ENCODE measurements around the gene ING1. TPM values are rescaled to one million over a fixed set of nuclear protein-coding genes. Genes with fewer than 3 reads are reported as not detected.
"Not testable (repeated sequence)": the region's sequence is repeated elsewhere in the genome, so short reads cannot be mapped to it uniquely, and the experiment has no call there.

Gene ING1
- total RNA-seq, 2 donors from 2014 or later: 7.0 to 9.5 TPM

DNA sequence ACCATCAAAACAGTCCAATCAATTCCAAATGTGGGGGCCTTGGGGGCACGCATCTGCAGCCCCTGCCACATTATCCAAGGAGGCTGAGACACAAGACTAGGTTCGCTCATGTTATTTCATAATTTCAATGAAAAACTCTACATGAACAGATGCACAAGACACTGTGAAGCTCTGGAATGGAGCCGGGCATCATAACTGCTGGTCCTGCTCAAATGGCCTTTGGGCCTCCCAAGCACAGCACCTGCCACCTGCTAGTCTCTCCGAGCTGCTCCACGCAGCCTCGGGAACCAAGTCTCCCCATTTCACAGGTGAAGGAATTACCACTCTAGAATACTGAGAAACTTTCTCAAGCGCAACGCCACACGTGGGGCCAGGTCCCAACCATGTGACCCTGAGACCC lies 24.5 kb upstream of the ING1 start:
- DNase-seq (ENCODE audit: low spot score): no peak
- intact Hi-C loops (cut with DNase I): loop anchor here in 1 of 2 donors (1.0 kb wide), 1 partner anchor 30 kb away; no protein-coding TSS in a partner anchor

DNA sequence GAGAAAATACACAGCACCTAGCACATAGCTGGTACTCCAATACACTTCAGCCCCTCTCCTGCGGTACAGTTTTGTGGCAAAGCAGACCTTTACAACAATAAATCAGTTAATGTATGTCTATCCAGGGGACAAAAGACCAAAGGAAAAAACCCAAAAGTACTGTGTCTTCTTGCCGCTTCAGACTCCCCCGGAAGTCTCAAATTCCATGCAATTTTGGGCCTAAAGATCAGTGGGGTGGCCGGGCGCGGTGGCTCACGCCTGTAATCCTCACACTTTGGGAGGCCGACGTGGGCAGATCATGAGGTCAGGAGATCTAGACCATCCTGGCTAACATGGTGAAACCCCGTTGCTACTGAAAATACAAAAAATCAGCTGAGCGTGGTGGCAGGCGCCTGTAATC lies 23.8 kb upstream of the ING1 start:
- no peak for DNase-seq (ENCODE audit: low spot score)
- intact Hi-C loops (cut with DNase I): loop anchor here in 1 of 2 donors (1.0 kb wide), 1 partner anchor 30 kb away; no protein-coding TSS in a partner anchor

DNA sequence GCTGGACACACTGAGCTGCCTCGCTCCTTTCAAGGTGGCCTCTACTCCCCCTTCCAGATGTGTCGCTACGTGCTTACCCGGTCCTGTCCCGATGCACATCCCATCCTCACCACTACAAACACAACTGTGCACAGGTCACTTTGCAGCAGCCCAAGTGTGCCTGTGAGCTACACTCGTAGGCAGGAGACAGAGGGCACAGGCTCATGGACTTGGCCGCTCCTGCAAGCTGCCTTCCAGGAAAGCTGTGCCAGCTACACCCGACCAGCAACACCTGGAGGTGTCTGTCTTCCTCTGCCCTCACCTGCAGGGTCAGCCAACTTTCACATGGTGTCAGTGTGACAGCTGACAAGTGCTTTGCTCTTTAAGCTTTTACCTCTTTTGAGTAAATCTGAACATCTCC lies 23.0 kb upstream of the ING1 start:
- no peak for DNase-seq (ENCODE audit: low spot score)
- intact Hi-C loops (cut with DNase I): no loop called here

DNA sequence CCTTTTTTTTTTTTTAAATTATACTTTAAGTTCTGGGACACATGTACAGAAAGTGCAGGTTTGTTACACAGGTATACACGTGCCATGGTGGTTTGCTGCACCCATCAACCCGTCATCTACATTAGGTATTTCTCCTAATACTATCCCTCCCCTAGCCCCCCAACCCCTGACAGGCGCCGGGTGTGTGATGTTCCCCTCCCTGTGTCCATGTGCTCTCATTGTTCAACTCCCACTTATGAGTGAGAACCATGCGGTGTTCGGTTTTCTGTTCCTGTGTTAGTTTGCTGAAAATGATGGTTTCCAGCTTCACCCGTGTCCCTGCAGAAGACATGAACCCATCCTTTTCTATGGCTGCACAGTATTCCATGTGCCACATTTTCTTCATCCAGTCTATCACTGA lies 17.7 kb upstream of the ING1 start:
- DNase-seq (ENCODE audit: low spot score); intact Hi-C loops (cut with DNase I): not testable (repeated sequence)

DNA sequence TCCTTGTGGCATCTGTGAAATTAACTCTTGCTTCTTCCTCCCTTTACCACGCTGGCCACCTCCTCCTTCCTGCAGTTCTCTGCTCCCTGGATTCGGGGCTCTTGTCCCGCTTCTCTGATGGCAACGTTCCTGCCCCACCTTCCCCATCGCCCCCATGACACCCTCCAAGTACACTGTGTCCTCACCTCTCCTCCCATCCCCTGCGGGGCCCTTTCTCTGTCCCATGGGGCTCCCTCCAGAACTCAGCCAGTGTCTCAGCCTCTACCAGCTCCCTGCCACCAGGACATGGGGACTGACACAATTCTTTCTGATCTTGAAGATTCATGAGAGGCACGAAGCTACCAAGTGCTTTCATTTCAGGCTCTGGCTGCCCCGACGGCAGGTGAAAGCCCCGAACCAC lies 16.7 kb upstream of the ING1 start:
- DNase-seq (ENCODE audit: low spot score): no peak
- intact Hi-C loops (cut with DNase I): no loop called here

DNA sequence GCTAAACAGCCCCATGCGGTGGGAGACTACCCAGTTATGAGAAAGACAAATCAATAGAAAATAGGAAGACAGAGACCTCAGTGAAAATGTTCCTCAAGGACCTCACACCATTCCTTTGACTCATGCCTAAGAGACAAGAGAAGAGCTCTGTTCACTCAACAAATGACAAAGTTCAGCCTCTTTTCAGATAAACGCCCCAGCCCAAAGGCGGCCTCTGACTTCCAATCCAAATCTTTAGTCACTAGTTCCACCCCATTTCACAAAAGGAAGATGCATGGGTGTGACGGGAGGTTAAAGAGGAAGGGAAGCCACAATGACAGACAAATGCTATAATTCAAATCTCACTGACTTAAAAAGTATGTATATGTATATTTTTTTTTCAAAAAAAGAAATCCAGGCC lies 15.7 kb upstream of the ING1 start:
- intact Hi-C loops (cut with DNase I): no loop called here
- no peak for DNase-seq (ENCODE audit: low spot score)

DNA sequence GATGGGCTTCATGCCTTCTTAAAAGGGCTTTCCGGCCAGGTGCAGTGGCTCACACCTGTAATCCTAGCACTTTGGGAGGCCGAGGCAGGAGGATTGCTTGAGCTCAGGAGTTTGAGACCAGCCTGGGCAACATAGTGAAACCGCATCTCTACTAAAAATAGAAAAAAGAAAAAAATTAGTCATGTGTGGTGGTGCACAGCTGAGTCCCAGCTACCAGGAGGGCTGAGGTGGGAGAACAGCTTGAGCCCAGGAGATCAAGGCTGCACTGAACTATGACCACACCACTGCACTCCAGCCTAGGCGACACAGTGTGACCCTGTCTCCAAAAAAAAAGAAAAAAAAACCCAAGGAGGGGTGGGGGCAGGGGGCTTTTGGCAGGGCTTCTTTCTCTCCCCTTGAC lies 14.8 kb upstream of the ING1 start:
- DNase-seq (ENCODE audit: low spot score): no peak
- intact Hi-C loops (cut with DNase I): no loop called here

DNA sequence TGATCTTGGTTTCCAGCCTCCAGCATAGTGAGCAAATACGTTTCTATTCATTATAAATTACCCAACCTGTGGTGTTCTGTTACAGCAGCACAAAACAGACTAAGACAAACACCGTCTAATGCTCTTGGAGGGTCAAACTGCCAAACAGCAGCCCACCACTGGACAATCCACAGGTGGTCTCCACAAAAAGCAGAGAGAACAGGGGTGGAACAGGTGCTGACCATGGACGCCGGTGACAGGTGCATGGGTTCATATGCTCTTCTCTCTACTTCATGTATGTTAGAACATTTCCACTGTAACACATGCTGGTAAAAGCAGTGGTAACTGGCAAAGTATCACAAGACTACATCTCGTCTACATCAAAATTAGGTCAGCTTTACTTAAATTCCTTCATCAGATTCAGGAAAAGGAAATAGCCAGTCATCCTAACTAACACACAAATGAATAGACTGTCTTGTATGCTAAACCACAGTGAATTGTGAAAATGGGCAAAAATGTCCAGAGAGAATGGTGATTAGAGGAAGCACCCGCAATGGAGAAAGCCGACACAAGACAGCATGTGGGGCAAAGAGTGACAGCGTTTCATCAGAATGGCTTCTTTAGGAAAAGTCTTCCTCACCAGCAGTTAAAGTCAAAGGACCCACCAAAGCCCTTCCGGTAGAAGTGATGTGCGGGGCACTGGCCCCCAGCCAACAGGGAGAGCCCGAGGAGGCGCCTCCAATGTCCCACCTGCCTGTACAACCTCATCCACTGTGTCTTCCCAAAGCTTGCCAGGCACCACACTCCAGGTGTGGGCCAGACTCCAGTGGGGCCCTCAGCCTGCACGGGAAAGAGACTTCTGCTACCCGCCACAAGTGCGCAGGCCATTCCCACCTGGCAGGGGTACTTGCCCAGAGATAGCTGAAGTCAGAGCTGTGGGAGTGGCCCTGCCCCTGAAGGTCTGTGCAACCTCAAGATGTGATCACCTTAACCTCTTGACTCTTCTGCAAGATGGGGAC lies 14.1 kb upstream of the ING1 start:
- DNase-seq (ENCODE audit: low spot score): no peak
- intact Hi-C loops (cut with DNase I): no loop called here

DNA sequence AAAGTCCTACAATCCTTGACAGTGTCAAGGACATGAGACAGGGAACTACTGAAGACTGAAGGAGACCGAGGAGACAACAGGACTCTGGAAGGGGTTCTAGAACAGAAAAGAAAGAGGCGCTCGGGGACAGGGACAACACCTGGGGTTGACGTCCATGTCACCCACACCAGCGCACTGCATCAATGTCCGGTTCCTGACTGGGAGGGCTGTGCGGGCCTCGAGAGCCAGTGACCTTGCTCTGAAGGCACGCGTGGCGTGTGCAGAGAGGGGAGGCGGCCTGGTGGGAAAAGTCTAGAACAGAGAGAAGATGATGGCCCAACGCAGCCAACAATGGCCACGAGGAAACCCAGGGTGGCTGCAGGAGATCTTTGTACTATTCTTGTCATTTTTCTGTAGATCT lies 13.3 kb upstream of the ING1 start:
- no peak for DNase-seq (ENCODE audit: low spot score)
- intact Hi-C loops (cut with DNase I): no loop called here

DNA sequence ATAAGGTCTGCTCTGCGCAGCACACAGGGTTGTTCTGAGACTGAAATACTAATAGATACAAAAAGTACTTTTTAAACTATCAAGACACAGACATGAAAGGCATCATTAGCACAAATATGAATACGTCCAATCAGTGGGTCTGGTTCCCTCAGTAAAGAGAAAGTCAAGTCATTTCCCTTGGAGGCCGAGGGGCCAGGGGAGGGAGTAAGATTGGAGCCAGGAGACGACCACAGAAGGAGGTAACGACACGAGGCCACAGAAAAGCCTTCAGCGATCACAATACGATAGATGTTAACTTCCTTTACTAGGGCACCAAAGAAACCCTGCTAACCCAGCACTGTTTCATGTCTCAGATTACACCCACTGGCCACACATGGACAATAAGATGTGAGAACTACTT lies 12.9 kb upstream of the ING1 start:
- intact Hi-C loops (cut with DNase I): no loop called here
- DNase-seq (ENCODE audit: low spot score): no peak

DNA sequence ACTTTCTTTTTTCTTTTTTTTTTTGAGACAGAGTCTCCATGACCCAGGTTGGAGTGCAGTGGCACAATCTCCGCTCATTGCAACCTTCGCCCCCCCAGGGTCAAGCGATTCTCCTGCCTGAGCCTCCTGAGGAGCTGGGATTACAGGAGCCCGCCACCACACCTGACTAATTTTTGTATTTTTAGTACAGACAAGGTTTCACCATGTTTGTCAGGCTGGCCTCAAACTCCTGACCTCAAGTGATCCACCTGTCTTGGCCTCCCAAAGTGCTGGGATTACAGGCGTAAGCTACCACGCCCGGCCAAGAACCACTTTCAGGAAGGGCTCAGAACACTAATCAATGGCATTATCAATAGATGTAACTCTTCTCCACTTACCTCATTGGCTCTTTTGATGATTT lies 12.4 kb upstream of the ING1 start:
- intact Hi-C loops (cut with DNase I); DNase-seq (ENCODE audit: low spot score): not testable (repeated sequence)

DNA sequence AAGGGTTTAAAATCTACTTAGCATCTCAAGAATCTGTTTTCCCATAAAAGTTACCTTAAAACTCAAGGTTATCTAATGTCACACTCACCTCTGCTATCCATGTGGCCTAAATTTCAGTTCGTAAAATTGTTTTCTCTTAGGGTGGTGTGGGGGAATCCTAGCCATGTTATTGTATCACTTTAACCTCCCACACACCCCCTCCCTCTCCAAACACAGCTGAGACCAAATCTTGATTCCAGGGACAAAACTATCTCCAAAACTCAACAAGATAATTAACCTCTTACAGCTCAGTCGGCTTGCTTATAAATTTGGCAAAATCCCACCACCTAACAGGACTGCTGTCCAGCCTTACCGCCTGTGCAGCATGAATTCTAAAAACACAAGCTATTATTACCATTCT lies 11.4 kb upstream of the ING1 start:
- intact Hi-C loops (cut with DNase I): no loop called here

DNA sequence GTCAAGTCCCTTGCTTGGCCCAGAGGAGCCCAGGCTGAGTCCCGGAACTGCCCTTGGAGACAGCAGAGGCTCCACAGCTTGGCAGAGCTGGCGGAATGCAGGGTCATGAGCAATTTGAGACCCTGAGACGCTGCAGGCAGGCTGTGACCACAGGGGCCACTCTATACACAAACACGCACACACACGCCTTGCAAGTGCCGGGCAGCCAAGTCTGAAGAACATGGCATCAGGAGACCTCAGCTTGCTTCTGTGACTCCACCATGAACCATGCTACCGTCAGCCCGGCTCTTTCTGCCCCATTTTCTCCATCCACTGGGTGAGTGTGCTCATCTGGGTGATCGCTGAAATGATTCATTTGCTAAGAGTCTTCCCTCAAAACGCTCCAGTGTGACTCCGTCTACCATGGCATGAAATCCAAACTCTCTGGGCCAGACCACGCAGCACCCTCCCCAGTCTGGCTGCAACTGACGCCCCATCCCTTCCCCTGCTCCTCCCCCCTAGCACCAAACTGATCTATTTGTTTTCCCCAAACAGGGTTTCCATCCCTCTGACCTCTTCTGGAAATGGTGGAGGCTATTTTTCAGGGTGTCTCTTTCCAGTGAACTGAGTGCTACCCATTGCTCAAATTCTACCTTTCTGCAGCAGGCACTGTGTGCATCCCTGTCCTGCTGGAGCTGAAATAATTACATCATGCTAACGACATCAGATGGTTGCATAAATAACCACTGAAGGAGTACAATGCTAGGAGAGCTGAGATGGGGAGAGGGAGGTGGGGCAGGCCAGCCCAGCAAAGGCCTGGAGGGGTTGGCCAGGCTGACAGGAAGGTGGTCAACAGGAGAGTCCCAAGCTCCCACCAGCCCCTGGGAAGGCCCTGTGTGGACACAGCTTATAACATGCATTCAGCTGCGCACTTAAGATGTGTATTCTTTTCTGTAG lies 10.6 kb upstream of the ING1 start:
- intact Hi-C loops (cut with DNase I): no loop called here
- DNase-seq (ENCODE audit: low spot score): no peak

More for the DNA sequence above, 11.4 kb upstream of the ING1 start:
- DNase-seq (ENCODE audit: low spot score): no peak

DNA sequence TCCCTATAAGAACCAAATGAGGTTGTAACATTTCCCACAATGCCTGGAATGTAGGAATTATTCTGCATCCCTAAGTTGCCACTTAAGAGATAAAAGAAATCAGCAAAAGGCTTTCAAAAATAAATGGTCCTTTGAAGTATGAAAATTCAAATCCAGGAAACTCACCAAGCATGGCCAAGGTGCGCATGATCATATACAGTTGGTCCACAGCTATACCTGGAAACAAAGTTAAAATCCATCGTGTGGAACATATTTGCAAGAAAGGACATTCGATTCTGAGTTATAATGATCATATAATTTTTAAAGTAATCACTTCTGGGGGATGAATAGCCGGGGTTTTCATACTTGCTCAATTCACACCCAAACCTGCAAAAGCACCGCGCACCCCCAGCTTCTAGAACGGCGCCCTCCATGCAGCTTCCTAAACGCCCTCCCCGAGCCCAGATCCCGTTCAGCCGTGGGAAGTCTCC lies 8.1 kb upstream of the ING1 start:
- DNase-seq (ENCODE audit: low spot score): no peak
- intact Hi-C loops (cut with DNase I): no loop called here

DNA sequence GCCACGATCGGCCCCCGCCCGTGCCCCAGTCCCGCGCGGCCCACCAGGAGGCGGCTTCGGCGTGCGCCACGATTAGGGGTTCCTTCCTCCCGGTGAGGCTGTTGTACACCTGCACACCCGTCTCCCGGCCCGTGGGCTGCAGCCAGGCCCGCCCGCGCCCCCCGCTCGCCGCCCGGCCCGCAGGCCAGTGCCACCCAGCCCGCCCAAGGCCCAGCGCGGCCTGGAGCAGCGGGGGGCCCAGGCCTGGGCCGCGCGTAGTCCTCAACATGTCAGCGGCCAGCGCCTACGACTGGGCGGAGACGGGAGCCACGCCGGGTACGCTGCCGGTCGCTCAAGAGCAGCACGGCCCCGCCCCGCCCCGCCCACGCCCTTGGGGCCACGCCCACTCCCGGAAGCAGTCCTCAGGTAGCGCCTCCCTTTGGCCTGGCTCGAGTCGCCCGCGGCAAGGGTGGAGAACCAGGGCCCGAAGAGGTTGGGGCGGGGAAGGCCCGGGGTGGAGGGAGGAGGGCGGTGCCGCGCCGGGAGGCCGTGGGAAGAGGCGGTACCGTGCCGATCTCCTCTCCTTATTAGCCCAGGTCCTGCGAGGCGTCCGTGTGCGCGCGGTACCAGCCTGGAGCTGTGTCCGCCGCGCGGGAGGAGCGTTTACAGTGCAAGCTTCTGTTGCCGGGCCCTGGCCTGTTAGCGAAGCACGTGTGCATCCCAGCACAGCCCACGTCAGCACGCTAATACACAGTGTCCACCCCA lies 7.5 kb upstream of the ING1 start, which contains the start of gene CARS2:
Gene CARS2, minus strand, starts transcription at position 291 of the 744 bp plus-strand sequence. Its CDS starts 23 bp downstream, at position 268.
- peak; percentile 98 for DNase-seq (ENCODE audit: low spot score)
- intact Hi-C loops (cut with DNase I): no loop called here

DNA sequence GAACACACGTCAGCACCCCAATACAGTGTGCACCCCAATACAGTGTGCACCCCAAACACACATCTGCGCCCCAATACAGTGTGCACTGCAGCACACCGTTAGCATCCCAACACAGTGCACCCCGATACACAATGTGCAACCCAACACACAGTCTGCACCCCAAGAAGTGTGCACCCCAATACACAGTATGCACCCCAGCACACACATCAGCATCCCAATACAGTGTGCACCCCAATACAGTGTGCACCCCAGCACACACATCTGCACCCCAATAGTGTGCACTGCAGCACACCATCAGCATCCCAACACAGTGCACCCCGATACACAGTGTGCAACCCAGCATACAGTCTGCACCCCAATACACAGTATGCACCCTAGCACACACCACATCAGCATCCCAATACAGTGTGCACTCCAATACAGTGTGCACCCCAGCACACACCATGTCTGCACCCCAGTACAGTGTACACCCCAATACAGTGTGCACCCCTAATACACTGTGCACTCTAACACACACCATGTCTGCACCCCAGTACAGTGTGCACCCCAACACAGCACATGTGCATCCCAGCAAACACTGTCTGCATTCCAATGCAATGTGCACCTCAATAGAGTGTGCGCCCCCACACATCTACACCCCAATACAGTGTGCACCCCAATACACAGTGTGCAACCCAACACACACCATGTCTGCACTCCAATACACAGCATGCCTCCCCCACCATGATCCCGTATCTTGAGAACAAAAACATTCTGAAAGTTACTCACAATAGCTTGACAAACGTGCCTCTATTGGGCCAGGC lies 6.7 kb upstream of the ING1 start:
- no peak for DNase-seq (ENCODE audit: low spot score)
- intact Hi-C loops (cut with DNase I): no loop called here

DNA sequence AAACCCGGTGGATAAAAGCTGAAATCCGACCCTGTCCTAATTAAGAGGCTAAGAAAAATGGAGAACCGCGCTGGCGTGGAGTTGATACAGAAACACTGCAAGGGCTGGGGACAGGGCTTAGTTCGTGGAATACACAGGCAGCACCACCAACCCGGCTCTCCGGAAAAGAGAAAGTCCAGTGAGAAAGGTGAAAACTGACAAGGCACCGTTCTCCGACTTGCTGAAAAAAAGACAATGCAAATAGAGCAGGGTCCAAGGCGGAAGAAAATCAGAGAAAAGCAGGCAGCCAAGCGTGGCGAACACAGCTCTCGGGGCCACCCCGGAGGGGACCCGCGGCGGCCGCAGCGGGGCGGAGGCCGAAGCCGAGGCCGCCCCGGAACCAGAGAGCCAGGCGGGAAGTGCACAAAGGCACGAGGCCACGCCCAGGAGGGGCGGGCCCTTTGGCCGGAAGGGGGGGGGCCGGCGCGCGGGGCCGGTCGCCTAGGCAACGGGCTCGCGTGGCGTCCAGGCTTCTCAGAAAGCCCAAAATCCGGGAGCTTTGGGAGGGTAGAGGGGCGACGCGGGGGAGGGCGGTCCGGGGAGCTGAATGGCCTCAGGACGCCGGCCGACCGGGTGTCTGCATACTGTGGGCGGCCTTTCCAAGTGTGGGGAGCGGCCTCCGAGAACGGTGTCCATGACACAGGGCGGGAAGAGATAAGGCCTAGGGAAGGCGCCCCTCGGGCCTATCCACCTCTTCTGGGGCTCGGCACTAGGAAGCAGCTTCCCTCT lies 1.2 kb upstream of the ING1 start:
- intact Hi-C loops (cut with DNase I): loop anchor here in 1 of 2 donors (10.0 kb wide), 2 partner anchors 103 to 203 kb away; partner anchors contain the start of gene ANKRD10
- peak; percentile 96 for DNase-seq (ENCODE audit: low spot score)

All from posterior vena cava (tissue), 2 donors.